ENCODE measurements around the gene GRIK3. TPM values are rescaled to one million over a fixed set of nuclear protein-coding genes. Genes with fewer than 3 reads are reported as not detected.

The GRIK3 gene
- total RNA-seq, 4 donors from 2014 or later = under 0.01 to 0.16 TPM; not detected in 2

- TF ChIP-seq CTCF (IDR thresholded peaks at IDR 0.05; ENCODE audit: low read depth) = no peak
Measured at GRCh38 chr1:37071829-37072228, 37.5 kb upstream of the GRIK3 start.

GRCh38 chr1:37070126-37070525 is 35.8 kb upstream of the GRIK3 start:
- no peak for TF ChIP-seq CTCF (IDR thresholded peaks at IDR 0.05; ENCODE audit: low read depth)

DNA sequence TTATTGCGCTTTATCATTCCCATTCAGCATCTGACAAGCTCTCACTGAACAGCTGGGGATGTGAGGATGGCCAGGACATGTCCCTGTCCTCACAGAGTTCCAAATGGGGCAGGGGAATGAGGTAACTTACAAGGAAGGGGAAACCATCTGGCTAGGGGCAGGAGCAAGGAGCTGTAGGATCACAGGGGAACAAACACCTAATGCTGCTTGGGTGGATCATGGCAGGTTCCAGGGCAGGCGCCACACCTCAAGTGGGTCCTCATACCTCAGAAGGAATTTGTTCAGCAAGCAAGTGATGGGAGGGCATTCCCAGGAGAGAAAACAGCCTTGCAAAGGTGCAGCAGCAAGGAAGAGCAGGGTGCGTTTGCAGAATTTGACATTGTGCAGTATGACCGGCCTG is 35.1 kb upstream of the GRIK3 start:
- no peak for TF ChIP-seq CTCF (IDR thresholded peaks at IDR 0.05; ENCODE audit: low read depth)

GRCh38 chr1:37068897-37069296 is 34.6 kb upstream of the GRIK3 start:
- no peak for TF ChIP-seq CTCF (IDR thresholded peaks at IDR 0.05; ENCODE audit: low read depth)

DNA sequence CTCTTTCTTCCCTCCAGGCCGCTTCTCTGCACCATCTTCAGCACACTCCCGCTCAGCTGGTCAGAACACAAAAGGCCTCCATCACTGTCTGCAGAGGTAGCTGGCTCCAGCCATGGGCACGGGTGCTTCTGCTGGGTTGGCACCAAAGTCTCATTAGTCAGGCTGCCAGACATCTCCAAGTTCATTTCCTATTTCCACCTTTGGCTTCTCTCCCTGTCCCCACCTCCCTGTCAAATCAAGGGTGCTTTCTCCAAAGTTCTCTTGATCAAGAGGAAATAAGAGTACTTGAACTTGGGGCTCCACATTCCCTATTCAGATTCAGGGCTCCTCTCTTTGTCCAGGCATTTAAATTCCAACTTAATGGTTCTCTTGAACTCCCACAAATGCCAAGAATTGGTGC is 33.9 kb upstream of the GRIK3 start:
- TF ChIP-seq CTCF (IDR thresholded peaks at IDR 0.05; ENCODE audit: low read depth) = no peak

- no peak for TF ChIP-seq CTCF (IDR thresholded peaks at IDR 0.05; ENCODE audit: low read depth)
Measured at GRCh38 chr1:37064039-37064438, 29.7 kb upstream of the GRIK3 start.

GRCh38 chr1:37059346-37059745 is 25.0 kb upstream of the GRIK3 start:
- TF ChIP-seq CTCF (IDR thresholded peaks at IDR 0.05; ENCODE audit: low read depth) = no peak

Data from subcutaneous adipose tissue (tissue), 4 donors.